ENCODE results near the gene TLE2.

The TLE2 gene

GRCh38 chr19:2949939-2950285, 79.2 kb downstream of the TLE2 start:
- DNase-seq (ENCODE audit: low spot score): no peak

All from AG08396 (cell line).